K562 (cell line): ENCODE measurements around the gene TNFRSF19. TPM values are rescaled to one million over a fixed set of nuclear protein-coding genes. Genes with fewer than 3 reads are reported as not detected.

Source experiments
- ATAC-seq: fragments of 200-7000 bp; cut with Tn5 transposase; 3 replicates; pipeline ENCODE4 v1.9.1; 2020; ENCODE audit warnings: moderate library complexity
- BruUV-seq: library from RNA; stranded (reverse); fragments of 400-500 nt; replicated peaks from 2 replicates; lab custom pipeline; 2021; lab: Mats Ljungman, UMichigan
- CTCF ChIA-PET: fragments of 300-600 bp; formaldehyde crosslinking; extraction: SDS; loops from one replicate; lab custom pipeline; 2021; ENCODE audit warnings: low intra/inter-chr PET ratio; lab: Yijun Ruan, JAX
- POLR2A ChIA-PET: fragments of 300-600, 350-650 bp; sonication (Branson Sonifier 250); formaldehyde crosslinking; extraction: SDS; loops from one replicate; lab custom pipeline; 2021; ENCODE audit warnings: antibody characterized with exemption, inconsistent platforms; lab: Yijun Ruan, JAX
- DNase-seq, 4 experiments: peaks; one replicate each; pipeline versions ENCODE4 v3.0.0 to v3.0.0-alpha.2; 2011 to 2018; ENCODE audit warnings: low spot score in 3 of 4, mixed read lengths in 3 of 4; ENCODE audit errors: extremely low read depth in 1 of 4
- FAIRE-seq: peaks from 2 replicates; lab custom pipeline; 2011; peaks lifted over from hg19 to GRCh38; lab: Jason Lieb, UNC
- H2AFZ ChIP-seq: 2 replicates; pipeline ENCODE4 v1.6.0; 2011; ENCODE audit warnings: low read depth, low read length, control low read depth, inconsistent platforms
- H3K27ac ChIP-seq: fragments of 200-600 bp; 3 replicates; pipeline ENCODE4 v1.8.0; 2011; ENCODE audit warnings: low read depth, mild to moderate bottlenecking, control low read depth, inconsistent platforms, low read length, moderate library complexity, mixed read lengths; ENCODE audit errors: extremely low read depth
- H3K27me3 ChIP-seq, 2 experiments: fragments of 300-600 bp in 1 of 2; 2 replicates in 1 of 2; 3 replicates in 1 of 2; pipeline versions ENCODE4 v1.6.0 to v1.8.0; 2011; ENCODE audit warnings: inconsistent platforms in 2 of 2, low read length in 2 of 2, mild to moderate bottlenecking in 1 of 2, mixed read lengths in 1 of 2, moderate library complexity in 1 of 2; ENCODE audit not compliant: control insufficient read depth in 2 of 2, insufficient read depth in 2 of 2
- H3K36me3 ChIP-seq: fragments of 300-600 bp; 3 replicates; pipeline ENCODE4 v1.8.0; 2011; ENCODE audit warnings: mild to moderate bottlenecking, low read length, inconsistent platforms; ENCODE audit not compliant: control insufficient read depth, insufficient read depth
- H3K4me1 ChIP-seq, 2 experiments: fragments of 200-600 bp in 1 of 2; replicated peaks in 1 of 2; 2 replicates in 1 of 2; 3 replicates in 1 of 2; pipeline versions ENCODE4 v1.5.1 to v1.8.0; 2011; ENCODE audit warnings: inconsistent platforms in 2 of 2, low read length in 2 of 2, mild to moderate bottlenecking in 1 of 2, mixed read lengths in 1 of 2, moderate library complexity in 1 of 2; ENCODE audit not compliant: control insufficient read depth in 2 of 2, insufficient read depth in 2 of 2
- H3K4me2 ChIP-seq: 2 replicates; pipeline ENCODE4 v1.6.1; 2011; ENCODE audit warnings: low read length, control low read depth, inconsistent platforms, mixed read lengths; ENCODE audit not compliant: insufficient read depth
- H3K4me3 ChIP-seq: fragments of 200-600 bp; sonication (generic), shearing (Covaris generic); 2 replicates; pipeline ENCODE4 v1.5.1; 2016; ENCODE audit warnings: control low read depth, inconsistent platforms
- H3K79me2 ChIP-seq: fragments of 200-600 bp; 3 replicates; pipeline ENCODE4 v1.8.0; 2011; ENCODE audit warnings: low read length, inconsistent platforms; ENCODE audit not compliant: control insufficient read depth, insufficient read depth
- H3K9ac ChIP-seq, 2 experiments: 2 replicates each; pipeline versions ENCODE4 v1.6.0 to v1.6.1; 2011; ENCODE audit warnings: low read depth in 2 of 2, low read length in 2 of 2, control low read depth in 1 of 2, inconsistent platforms in 1 of 2, mild to moderate bottlenecking in 1 of 2, mixed read lengths in 1 of 2; ENCODE audit not compliant: insufficient read depth in 1 of 2
- H3K9me1 ChIP-seq: one replicate; pipeline ENCODE4 v1.6.0; 2011; ENCODE audit warnings: inconsistent platforms, mild to moderate bottlenecking, low read length, moderate library complexity; ENCODE audit not compliant: control insufficient read depth, insufficient read depth
- H3K9me3 ChIP-seq: replicated peaks from 2 replicates; pipeline ENCODE4 v1.5.1; 2011; ENCODE audit warnings: low read depth, low read length, inconsistent platforms; ENCODE audit not compliant: control insufficient read depth, insufficient read depth
- H4K20me1 ChIP-seq: replicated peaks from 2 replicates; pipeline ENCODE4 v1.6.1; 2011; ENCODE audit warnings: low read length, inconsistent platforms, mixed read lengths; ENCODE audit not compliant: control insufficient read depth, insufficient read depth
- WGBS: fragments of 100-300 bp; shearing (Covaris generic); methylation state at CpG from one replicate; pipeline ENCODE4 v1.1.6; 2016; ENCODE audit warnings: low coverage, mixed read lengths; ENCODE audit not compliant: insufficient coverage; ENCODE audit errors: missing lambda C conversion rate; 5-methylcytosine and 5-hydroxymethylcytosine counted together
- in situ Hi-C: fragments of 300-500 bp; cut with MboI; formaldehyde crosslinking; loops from 4 replicates; pipeline ENCODE4 v1.15.0; 2018; ENCODE audit warnings: inconsistent platforms, mixed read lengths
- intact Hi-C: fragments of 100-400 bp; cut with micrococcal nuclease; formaldehyde crosslinking; loops from 2 replicates; pipeline ENCODE4 v1.14.2; 2022
- polyA plus RNA-seq, 8 experiments: library from polyadenylated mRNA; depleted of rRNA in 4 of 8; stranded (reverse) in 5 of 8; unstranded in 3 of 8; fragments of >200 nt; fragmentation: Nextera tagmentation in 2 of 8; fragmentation: Illumina TruSeq in 1 of 8; extraction: Ambion mirVana in 2 of 8; extraction: Trizol in 1 of 8; gene quantifications; 2 replicates each; pipeline versions ENCODE4 v1.2.1 to v1.2.3, GENCODE V29; 2011 to 2014; ENCODE audit warnings: inconsistent platforms in 1 of 8, missing spikeins in 1 of 8
- total RNA-seq, 7 experiments: library from RNA; depleted of rRNA in 6 of 7; stranded (reverse); fragments of >200 nt in 6 of 7; fragmentation: Illumina TruSeq in 2 of 7; extraction: Trizol in 2 of 7; gene quantifications; 2 replicates each; pipeline versions ENCODE4 v1.2.1 to v1.2.3, GENCODE V29; 2011 to 2021; ENCODE audit warnings: low replicate concordance in 1 of 7
- TF ChIP-seq, protein P1 (sequence below): sonication (generic); formaldehyde crosslinking; IDR thresholded peaks from 2 replicates; pipeline ENCODE4 v1.8.1; 2023; ENCODE audit warnings: mild to moderate bottlenecking, missing genetic modification reagents
- TF ChIP-seq, protein P2 (sequence below): sonication (generic); formaldehyde crosslinking; IDR thresholded peaks from 2 replicates; pipeline ENCODE4 v1.8.0; 2022; ENCODE audit warnings: missing genetic modification reagents, mild to moderate bottlenecking, moderate library complexity, borderline replicate concordance
- TF ChIP-seq, protein P3 (sequence below): sonication (generic); formaldehyde crosslinking; IDR thresholded peaks from 2 replicates; pipeline ENCODE4 v1.8.0; 2023; ENCODE audit warnings: mild to moderate bottlenecking, missing genetic modification reagents

Gene TNFRSF19
- total and polyA plus RNA-seq, 9 of the 15 experiments (the other 6 are each of a cell fraction or from before 2014, with no cell fraction given) = 0.01 to 0.07 TPM; not detected in 7

DNA sequence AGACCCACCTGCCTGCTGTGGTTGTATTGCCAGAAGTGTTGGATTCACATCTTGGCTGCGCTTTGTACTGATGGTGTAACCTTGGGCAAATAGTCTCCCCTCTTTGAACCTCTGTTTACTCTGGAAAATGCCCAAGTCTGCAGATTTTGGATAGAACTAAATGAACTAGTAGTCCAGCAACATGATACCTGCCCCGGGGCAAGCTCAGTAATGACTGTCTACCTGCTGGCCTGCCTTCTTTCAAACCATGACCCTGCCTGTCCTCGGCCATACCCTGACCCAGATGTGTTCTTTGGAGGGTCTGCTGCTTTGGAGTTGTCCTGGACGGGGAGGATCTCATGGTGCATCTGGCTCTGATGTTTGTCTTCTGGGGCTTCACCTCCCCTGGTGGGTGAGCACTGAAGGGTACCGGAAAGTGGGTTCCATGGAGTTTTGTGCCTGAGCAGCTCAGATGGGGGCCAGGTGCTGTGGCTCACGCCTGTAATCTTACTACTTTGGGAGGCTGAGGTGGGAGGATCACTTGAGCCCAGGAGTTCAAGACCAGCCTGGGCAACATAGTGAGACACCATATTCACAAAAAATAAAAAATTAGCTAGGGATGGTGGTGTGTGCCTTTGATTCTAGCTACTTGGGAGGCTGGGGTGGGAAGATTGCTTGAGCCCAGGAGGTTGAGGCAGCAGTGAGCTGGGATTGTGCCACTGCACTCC, 59.5 kb downstream of the TNFRSF19 start:
- Histone ChIP-seq H3K27ac (no peak overlapping the region), H2AFZ (no peak overlapping the region), H3K4me1 (no peaks in the 10 kb centered on the region), H4K20me1 (no peaks in the 10 kb centered on the region; the same call in 1 of the 2 replicates), H3K79me2 (no peaks in the 10 kb centered on the region), H3K36me3 (no peaks in the 10 kb centered on the region), H3K9ac (no peak overlapping the region), H3K9me1 (no peaks in the 10 kb centered on the region), H3K4me2 (no peak overlapping the region), H3K4me3 (no peak overlapping the region), H3K27me3 (no peaks in the 10 kb centered on the region; a peak in 2 of 5 replicates), H3K9me3 (no peaks in the 10 kb centered on the region)
- no peak for ATAC-seq
- intact Hi-C loops (no loop called here), in situ Hi-C loops (no loop called here)
- no TSS peak for BruUV-seq
- no peak for DNase-seq
- TF ChIP-seq, protein P1, sequence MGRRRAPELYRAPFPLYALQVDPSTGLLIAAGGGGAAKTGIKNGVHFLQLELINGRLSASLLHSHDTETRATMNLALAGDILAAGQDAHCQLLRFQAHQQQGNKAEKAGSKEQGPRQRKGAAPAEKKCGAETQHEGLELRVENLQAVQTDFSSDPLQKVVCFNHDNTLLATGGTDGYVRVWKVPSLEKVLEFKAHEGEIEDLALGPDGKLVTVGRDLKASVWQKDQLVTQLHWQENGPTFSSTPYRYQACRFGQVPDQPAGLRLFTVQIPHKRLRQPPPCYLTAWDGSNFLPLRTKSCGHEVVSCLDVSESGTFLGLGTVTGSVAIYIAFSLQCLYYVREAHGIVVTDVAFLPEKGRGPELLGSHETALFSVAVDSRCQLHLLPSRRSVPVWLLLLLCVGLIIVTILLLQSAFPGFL (CRISPR knock-in tag) = no peak
- TF ChIP-seq, protein P2, sequence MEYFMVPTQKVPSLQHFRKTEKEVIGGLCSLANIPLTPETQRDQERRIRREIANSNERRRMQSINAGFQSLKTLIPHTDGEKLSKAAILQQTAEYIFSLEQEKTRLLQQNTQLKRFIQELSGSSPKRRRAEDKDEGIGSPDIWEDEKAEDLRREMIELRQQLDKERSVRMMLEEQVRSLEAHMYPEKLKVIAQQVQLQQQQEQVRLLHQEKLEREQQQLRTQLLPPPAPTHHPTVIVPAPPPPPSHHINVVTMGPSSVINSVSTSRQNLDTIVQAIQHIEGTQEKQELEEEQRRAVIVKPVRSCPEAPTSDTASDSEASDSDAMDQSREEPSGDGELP (CRISPR knock-in tag) = no peak
- TF ChIP-seq, protein P3, sequence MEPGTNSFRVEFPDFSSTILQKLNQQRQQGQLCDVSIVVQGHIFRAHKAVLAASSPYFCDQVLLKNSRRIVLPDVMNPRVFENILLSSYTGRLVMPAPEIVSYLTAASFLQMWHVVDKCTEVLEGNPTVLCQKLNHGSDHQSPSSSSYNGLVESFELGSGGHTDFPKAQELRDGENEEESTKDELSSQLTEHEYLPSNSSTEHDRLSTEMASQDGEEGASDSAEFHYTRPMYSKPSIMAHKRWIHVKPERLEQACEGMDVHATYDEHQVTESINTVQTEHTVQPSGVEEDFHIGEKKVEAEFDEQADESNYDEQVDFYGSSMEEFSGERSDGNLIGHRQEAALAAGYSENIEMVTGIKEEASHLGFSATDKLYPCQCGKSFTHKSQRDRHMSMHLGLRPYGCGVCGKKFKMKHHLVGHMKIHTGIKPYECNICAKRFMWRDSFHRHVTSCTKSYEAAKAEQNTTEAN (CRISPR knock-in tag) = no peak
- ChIA-PET CTCF (no interaction called here), POLR2A (interaction anchor here (0.7 to 1.1 kb wide), 2 partner anchors 9 kb away, joined by 3 read pairs; no protein-coding TSS in a partner anchor)
- FAIRE-seq = no peak
- 4% methylated on average over 5 of the region's 6 CpGs for WGBS
